ENCODE data around the gene CDR2. TPM values are rescaled to one million over a fixed set of nuclear protein-coding genes. Genes with fewer than 3 reads are reported as not detected.

Gene CDR2
- polyA plus RNA-seq, 3 donors = 2.5 to 5.9 (median 4.8) TPM

DNA sequence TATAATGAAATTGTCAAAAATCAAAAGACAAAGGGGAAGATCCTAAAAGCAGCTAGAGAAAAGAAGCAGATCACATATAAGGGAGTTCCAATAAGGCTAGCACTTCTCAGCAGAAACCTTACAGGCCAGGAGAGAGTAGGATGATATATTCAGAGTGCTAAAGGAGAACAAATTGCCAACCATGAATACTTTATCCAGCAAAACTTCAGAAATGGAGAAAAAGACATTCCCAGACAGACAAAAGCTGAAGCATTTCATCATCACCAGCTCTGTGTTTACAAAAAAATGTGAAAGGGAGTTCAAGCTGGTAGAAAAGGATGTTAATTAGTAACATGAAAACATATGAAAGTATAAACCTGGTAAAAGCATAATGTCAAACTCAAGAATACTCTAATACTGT lies 37.4 kb downstream of the CDR2 start:
- Histone ChIP-seq H3K4me1 (ENCODE audit: control insufficient read depth in 1 of 2, insufficient read depth in 2 of 2, low read length in 2 of 2) (no peaks in the 10 kb centered on the region), H3K79me2 (ENCODE audit: insufficient read depth, low read length) (no peaks in the 10 kb centered on the region), H3K4me3 (replicated peaks in 1 of 3; ENCODE audit: low read depth in 2 of 3, low read length in 3 of 3) (no peak overlapping the region), H3K9me3 (replicated peaks in 1 of 2; ENCODE audit: control insufficient read depth in 1 of 2, insufficient read depth in 1 of 2, low read length in 2 of 2) (peaks cover 22% of the 10 kb centered on the region in 2 donors), H3K27me3 (ENCODE audit: control insufficient read depth in 2 of 2, insufficient read depth in 2 of 2, low read length in 2 of 2) (no peaks in the 10 kb centered on the region), H2AFZ (ENCODE audit: insufficient read depth, low read depth, low read length, poor library complexity, severe bottlenecking) (no peak overlapping the region), H3K27ac (ENCODE audit: low read depth in 1 of 2, low read length in 2 of 2) (no peak overlapping the region), H3K36me3 (replicated peaks in 1 of 2; ENCODE audit: control insufficient read depth in 1 of 2, insufficient read depth in 2 of 2, low read length in 2 of 2) (peaks cover 40 to 51% of the 10 kb centered on the region in 2 donors), H3K4me2 (replicated peaks; ENCODE audit: extremely low read depth, low read length, poor library complexity, severe bottlenecking) (no peak overlapping the region), H3K9ac (ENCODE audit: insufficient read depth, low read length, poor library complexity, severe bottlenecking) (no peak overlapping the region), H4K20me1 (ENCODE audit: insufficient read depth, low read length) (no peaks in the 10 kb centered on the region)
- Mint-ChIP-seq H3K9me3 (peaks cover 30 to 53% (median 45%) of the 10 kb centered on the region in 7 donors), H3K36me3 (peaks cover 50 to 66% of the 10 kb centered on the region in 2 donors), H3K27ac (no peak overlapping the region), H3K4me3 (no peak overlapping the region), H3K27me3 (ENCODE audit: low read depth in 3 of 3) (peaks cover 0 to 3% (median 0%) of the 10 kb centered on the region in 3 donors), H3K4me1 (no peaks in the 10 kb centered on the region)
- DNase-seq = no peak
- TF ChIP-seq, protein P1, sequence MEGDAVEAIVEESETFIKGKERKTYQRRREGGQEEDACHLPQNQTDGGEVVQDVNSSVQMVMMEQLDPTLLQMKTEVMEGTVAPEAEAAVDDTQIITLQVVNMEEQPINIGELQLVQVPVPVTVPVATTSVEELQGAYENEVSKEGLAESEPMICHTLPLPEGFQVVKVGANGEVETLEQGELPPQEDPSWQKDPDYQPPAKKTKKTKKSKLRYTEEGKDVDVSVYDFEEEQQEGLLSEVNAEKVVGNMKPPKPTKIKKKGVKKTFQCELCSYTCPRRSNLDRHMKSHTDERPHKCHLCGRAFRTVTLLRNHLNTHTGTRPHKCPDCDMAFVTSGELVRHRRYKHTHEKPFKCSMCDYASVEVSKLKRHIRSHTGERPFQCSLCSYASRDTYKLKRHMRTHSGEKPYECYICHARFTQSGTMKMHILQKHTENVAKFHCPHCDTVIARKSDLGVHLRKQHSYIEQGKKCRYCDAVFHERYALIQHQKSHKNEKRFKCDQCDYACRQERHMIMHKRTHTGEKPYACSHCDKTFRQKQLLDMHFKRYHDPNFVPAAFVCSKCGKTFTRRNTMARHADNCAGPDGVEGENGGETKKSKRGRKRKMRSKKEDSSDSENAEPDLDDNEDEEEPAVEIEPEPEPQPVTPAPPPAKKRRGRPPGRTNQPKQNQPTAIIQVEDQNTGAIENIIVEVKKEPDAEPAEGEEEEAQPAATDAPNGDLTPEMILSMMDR (IDR thresholded peaks at IDR 0.05) = no peak
- intact Hi-C loops (cut with micrococcal nuclease) = no loop called here

DNA sequence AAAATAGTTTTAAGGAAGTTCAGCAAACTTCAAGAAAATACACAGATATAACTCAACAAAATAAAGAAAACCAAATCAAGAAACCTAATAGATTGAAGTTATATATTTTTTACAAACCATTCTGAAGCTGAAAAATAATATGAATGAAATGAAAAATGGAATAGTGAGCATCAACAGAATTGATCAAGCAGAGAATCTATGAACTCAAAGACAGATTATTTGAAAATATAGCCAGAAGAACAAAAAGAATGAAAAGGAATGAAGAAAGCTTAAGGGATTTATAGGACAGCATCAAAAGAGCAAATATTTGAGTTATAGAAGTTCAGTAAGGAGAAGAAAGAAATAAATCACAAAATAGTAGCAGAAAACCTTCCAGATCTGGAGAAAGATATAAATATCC lies 37.8 kb downstream of the CDR2 start:
- intact Hi-C loops (cut with micrococcal nuclease) = no loop called here
- TF ChIP-seq, protein P1 (IDR thresholded peaks at IDR 0.05) = no peak
- H3K9ac ChIP-seq (ENCODE audit: insufficient read depth, low read length, poor library complexity, severe bottlenecking) = no peak overlapping the region
- H2AFZ ChIP-seq (ENCODE audit: insufficient read depth, low read depth, low read length, poor library complexity, severe bottlenecking) = no peak overlapping the region
- Mint-ChIP-seq H3K36me3 (peaks cover 54 to 71% of the 10 kb centered on the region in 2 donors), H3K4me3 (no peak overlapping the region), H3K27ac (no peak overlapping the region), H3K9me3 (peaks cover 30 to 51% (median 43%) of the 10 kb centered on the region in 7 donors), H3K4me1 (no peaks in the 10 kb centered on the region), H3K27me3 (ENCODE audit: low read depth in 3 of 3) (peaks cover 0 to 2% (median 0%) of the 10 kb centered on the region in 3 donors)
- H3K4me2 ChIP-seq (replicated peaks; ENCODE audit: extremely low read depth, low read length, poor library complexity, severe bottlenecking) = no peak overlapping the region
- H3K27ac ChIP-seq (ENCODE audit: low read depth in 1 of 2, low read length in 2 of 2) = no peak overlapping the region
- peaks cover 22% of the 10 kb centered on the region in 2 donors for H3K9me3 ChIP-seq (replicated peaks in 1 of 2; ENCODE audit: control insufficient read depth in 1 of 2, insufficient read depth in 1 of 2, low read length in 2 of 2)
- H3K36me3 ChIP-seq (replicated peaks in 1 of 2; ENCODE audit: control insufficient read depth in 1 of 2, insufficient read depth in 2 of 2, low read length in 2 of 2) = peaks cover 45 to 55% of the 10 kb centered on the region in 2 donors
- H3K27me3 ChIP-seq (ENCODE audit: control insufficient read depth in 2 of 2, insufficient read depth in 2 of 2, low read length in 2 of 2) = no peaks in the 10 kb centered on the region
- H4K20me1 ChIP-seq (ENCODE audit: insufficient read depth, low read length) = no peaks in the 10 kb centered on the region
- no peak overlapping the region for H3K4me3 ChIP-seq (replicated peaks in 1 of 3; ENCODE audit: low read depth in 2 of 3, low read length in 3 of 3)
- H3K4me1 ChIP-seq (ENCODE audit: control insufficient read depth in 1 of 2, insufficient read depth in 2 of 2, low read length in 2 of 2) = no peaks in the 10 kb centered on the region
- no peak for DNase-seq
- no peaks in the 10 kb centered on the region for H3K79me2 ChIP-seq (ENCODE audit: insufficient read depth, low read length)
